GM12874 (cell line): Measurements from ENCODE around the gene SLU7.

Experiments used
- TF ChIP-seq, protein P1 (sequence below): IDR thresholded peaks from 2 replicates; pipeline ENCODE4 v1.5.1; 2011; ENCODE audit warnings: low read depth, mild to moderate bottlenecking, control low read depth, low read length, moderate library complexity; ENCODE audit not compliant: insufficient read depth

The SLU7 gene

DNA sequence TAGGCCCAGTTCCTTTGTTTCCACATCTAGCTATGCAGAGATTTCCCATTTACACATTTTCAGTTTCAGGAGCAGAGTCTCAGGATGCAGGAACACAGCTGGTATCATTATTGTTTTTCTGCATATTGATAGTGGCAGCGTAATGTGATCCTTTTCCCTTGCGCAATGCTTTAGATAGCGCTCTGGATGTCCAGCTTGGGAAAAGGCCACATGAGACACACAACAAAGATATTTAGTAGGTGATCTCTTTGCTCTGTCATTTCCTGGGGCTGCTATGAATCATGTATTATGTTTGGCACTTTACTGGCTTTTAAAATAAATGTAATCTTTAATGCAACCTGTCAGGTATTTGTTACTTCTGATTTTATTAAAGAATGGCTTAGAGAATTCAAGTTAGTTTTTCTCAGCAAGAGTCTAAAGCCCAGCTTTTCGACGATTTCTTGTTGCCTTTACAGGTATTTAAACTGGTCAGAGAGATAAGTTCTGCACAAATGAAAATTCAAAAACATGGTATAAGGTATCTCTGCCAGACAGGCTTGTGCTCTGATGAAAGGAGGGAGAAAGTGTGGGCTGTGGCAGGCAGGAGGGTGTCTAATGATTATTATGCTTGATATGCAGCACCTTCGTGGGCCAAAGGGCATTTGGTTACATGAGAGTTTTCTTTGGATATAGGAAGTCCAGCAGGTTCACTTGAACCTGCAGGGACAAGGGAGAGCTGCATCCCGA lies 45.0 kb upstream of the SLU7 start:
- TF ChIP-seq, protein P1, sequence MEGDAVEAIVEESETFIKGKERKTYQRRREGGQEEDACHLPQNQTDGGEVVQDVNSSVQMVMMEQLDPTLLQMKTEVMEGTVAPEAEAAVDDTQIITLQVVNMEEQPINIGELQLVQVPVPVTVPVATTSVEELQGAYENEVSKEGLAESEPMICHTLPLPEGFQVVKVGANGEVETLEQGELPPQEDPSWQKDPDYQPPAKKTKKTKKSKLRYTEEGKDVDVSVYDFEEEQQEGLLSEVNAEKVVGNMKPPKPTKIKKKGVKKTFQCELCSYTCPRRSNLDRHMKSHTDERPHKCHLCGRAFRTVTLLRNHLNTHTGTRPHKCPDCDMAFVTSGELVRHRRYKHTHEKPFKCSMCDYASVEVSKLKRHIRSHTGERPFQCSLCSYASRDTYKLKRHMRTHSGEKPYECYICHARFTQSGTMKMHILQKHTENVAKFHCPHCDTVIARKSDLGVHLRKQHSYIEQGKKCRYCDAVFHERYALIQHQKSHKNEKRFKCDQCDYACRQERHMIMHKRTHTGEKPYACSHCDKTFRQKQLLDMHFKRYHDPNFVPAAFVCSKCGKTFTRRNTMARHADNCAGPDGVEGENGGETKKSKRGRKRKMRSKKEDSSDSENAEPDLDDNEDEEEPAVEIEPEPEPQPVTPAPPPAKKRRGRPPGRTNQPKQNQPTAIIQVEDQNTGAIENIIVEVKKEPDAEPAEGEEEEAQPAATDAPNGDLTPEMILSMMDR: no peak

DNA sequence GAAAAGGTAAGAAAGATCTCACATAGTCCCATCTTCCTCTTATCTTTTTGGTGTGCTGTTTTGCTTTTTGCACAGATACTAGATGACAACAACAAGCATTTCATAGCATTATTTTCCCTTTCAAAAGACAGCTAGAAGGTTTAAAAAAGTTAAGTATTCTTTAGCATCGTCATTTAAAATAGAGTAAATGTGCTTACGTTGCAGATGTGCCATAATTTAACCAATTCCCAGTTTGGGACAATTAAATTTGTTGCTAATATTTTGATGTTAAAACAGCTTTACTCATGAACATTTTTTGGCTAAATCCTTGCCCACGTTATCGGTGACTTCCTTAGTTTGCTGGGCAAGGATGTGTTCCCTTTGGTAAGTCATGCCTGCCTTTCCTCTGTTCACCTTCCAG lies 44.3 kb upstream of the SLU7 start:
- TF ChIP-seq, protein P1: no peak

DNA sequence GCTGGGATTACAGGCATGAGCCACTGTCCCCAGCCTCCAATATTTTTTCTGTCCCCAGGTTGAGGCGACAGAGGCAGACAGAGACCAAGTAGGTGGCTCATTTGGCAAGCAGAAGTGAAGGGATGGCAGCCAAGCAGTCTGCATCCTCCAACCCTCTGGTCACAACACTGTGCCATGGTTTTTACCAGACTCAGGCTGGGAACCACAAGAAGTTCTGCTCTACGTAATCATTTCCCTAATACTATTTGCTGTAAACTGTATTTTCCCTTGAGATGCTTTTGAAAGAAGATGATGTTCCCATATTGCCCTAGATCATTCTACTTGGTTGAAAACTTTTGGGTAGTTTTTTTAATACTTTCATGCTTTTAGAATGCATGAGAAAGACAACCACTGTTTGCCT lies 43.3 kb upstream of the SLU7 start:
- TF ChIP-seq, protein P1: no peak

DNA sequence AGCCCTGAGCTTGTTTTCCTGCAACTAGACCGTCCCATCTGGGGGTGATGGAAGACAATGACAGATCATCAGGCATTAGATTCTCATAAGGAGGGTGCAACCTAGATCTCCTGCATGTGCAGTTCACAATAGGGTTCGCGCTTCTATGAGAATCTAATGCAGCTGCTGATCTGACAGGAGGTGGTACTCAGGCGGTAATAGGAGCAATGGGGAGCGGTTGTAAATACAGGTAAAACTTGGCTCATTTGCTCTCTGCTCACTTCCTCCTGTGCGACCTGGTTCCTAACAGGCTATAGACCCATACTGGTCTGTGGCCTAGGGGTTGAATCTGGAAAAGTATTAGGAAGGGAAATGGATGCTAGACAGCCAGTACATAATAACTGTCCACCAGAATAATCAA lies 42.5 kb upstream of the SLU7 start:
- TF ChIP-seq, protein P1: no peak

DNA sequence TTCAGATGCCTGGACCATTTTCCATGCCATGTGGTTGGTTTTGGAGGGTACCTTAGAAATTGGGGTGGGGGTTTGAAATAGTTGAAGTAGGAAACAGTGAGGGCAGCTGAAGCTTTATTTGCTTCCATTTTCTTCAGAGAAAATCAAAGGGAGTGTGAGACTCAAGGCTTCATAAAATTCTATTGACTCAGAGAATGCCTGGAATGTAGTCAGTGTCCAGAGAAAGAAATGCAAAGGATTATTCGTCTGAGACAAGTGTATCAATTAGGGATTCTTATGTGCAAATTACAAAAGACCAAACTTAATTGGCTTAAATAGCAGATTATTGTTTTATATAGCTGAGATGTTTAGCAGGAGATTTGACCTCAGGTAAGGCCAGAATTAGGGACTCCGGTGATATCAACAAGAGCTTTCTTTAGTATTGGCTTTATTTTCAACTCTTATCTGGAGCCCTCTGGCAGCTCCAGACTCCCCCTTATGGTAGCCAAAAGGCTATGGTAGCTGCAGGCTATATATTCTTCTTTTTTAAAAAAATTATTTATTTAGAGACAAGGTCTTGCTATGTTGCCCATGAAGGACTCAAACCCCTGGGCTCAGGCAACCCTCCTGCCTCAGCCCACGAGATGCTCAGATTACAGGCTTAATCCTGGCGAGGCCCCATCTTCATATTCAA lies 41.6 kb upstream of the SLU7 start:
- TF ChIP-seq, protein P1: no peak

DNA sequence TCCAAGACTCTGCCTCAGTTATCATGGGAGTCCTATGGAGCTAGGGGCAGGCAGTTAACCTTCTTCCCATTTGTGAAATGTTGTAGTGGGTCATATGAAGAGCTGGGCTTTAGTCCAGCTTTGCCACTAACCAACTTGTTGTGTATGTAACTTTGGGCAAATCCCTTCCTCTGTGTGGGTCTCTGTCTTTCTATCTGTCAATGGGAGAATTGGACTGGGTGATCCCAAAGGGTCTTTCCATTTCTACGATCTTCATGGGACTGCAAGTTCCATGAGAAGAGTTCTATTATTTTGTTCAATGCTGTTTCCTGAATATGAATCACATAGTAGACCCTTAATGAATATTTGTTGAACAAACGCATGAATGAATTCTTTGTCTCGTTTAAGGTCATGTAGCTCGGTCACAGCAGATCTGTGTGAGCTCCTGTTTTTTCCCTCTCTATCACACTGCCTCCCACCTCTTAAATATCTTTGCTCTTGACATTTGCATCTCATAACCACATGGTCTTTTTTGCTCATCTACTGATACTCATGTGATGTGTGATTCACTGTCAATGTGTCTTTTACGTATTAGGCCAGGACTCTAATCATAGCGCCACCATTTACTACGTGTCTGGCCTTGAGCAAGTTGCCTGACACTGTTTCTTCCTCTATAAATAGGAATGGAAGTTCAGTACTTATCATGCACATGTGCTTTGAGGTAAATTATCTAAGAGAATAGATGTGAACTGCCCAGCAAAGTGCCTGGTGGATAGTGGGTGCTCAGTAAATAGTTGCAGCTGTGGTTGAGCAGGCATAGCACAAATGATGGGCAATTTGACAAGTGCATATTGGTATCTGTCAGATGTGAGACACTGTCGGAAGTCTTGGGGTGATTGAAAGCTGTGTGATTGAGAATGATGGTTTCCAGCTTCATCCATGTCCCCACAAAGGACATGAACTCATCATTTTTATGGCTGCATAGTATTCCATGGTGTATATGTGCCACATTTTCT lies 40.2 kb upstream of the SLU7 start:
- TF ChIP-seq, protein P1: no peak

DNA sequence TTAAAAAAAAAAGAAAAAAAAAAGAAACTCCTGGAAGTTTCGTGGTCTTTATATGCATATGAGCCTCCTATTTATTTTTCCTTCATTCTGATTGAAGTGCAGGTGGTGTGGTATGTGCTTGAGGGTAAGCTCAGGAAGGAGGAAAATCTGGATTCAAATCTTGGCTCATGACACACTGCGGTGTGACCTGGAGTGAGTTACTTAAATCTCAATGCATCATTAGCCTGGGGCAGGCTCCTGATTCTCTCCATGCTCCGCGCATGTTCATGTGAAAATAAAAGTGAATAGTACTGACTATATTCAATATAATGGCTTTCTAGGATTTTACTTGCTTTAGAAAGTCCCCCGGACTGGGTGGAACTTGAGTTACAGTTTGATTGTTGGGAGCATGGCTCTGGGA lies 38.4 kb upstream of the SLU7 start:
- TF ChIP-seq, protein P1: no peak
